T-helper 2 cell treated with Interferon-gamma antibody and Interleukin-4, amounts not matched to agents 5 μg/mL and 100 μg/mL, for 36 hours (primary cell): ENCODE measurements around the gene NREP.

Experiments used
- DNase-seq: peaks from one replicate; pipeline ENCODE4 v3.0.0; 2021; ENCODE audit warnings: low spot score
- H3K27ac Mint-ChIP-seq: one replicate; pipeline ENCODE4 v1.8.0; 2021; ENCODE audit warnings: mild to moderate bottlenecking, mixed read lengths
- H3K27me3 Mint-ChIP-seq: one replicate; pipeline ENCODE4 v1.8.0; 2021; ENCODE audit warnings: low read depth, mixed read lengths
- H3K36me3 Mint-ChIP-seq: one replicate; pipeline ENCODE4 v1.8.0; 2021; ENCODE audit warnings: low read depth, mixed read lengths
- H3K4me1 Mint-ChIP-seq: one replicate; pipeline ENCODE4 v1.8.0; 2021; ENCODE audit warnings: low read depth, mixed read lengths
- H3K4me3 Mint-ChIP-seq: one replicate; pipeline ENCODE4 v1.8.0; 2022; ENCODE audit warnings: mild to moderate bottlenecking, moderate library complexity, mixed read lengths
- H3K9me3 Mint-ChIP-seq: one replicate; pipeline ENCODE4 v1.8.0; 2021; ENCODE audit warnings: mixed read lengths

Gene NREP

DNA sequence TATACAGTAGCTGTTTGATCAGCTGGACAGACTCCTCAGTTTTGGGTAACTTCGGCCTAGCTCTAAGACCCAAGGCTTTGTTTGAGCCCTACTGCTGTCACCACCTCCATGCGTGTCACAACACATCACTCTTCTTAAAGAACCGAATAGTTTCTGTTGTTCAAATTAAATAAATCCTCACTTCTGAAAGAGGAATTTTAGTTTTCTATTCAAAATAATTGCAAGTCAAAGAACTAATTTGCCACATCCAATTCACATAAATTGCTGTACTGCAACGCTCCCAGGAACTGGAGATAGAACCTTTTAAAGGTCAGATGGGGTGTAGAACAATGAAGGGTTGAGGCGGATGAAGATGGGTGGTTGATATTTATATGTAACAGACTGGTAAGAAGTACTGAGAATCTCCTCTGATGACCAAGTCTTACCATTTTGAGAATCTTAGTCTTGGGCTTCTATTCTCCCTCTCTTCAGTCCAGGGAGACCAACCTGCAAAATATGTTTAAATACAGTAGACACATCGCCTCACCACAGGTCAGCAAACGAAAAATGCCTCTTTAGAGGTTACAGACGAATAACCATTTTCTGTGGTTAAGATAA lies 1.6 kb downstream of the NREP start:
- no peak for DNase-seq
- no peaks in the 10 kb centered on the region for H3K27me3 Mint-ChIP-seq
- H3K36me3 Mint-ChIP-seq = peaks cover 11% of the 10 kb centered on the region
- H3K4me1 Mint-ChIP-seq = peaks cover 31% of the 10 kb centered on the region
- no peak overlapping the region for H3K27ac Mint-ChIP-seq
- H3K4me3 Mint-ChIP-seq = peak overlapping the region; percentile 91
- H3K9me3 Mint-ChIP-seq = no peaks in the 10 kb centered on the region

GRCh38 chr5:111753884-111754589 lies 3.0 kb downstream of the NREP start:
- peak overlapping the region; percentile 26 for H3K4me3 Mint-ChIP-seq

GRCh38 chr5:111752426-111752965 lies 4.5 kb downstream of the NREP start:
- no peak for DNase-seq
- no peak overlapping the region for H3K4me3 Mint-ChIP-seq
- H3K9me3 Mint-ChIP-seq = no peaks in the 10 kb centered on the region
- no peaks in the 10 kb centered on the region for H3K27me3 Mint-ChIP-seq
- peaks cover 20% of the 10 kb centered on the region for H3K36me3 Mint-ChIP-seq
- H3K27ac Mint-ChIP-seq = no peak overlapping the region
- peaks cover 35% of the 10 kb centered on the region for H3K4me1 Mint-ChIP-seq

More at GRCh38 chr5:111753884-111754589, 3.0 kb downstream of the NREP start:
- Mint-ChIP-seq H3K27ac (no peak overlapping the region), H3K27me3 (no peaks in the 10 kb centered on the region), H3K36me3 (peaks cover 11% of the 10 kb centered on the region), H3K4me1 (peaks cover 30% of the 10 kb centered on the region), H3K9me3 (no peaks in the 10 kb centered on the region)
- no peak for DNase-seq

- no peak overlapping the region for H3K4me3 Mint-ChIP-seq
- H3K27ac Mint-ChIP-seq = no peak overlapping the region
- DNase-seq = no peak
- H3K9me3 Mint-ChIP-seq = no peaks in the 10 kb centered on the region
- no peaks in the 10 kb centered on the region for H3K27me3 Mint-ChIP-seq
- peaks cover 20% of the 10 kb centered on the region for H3K36me3 Mint-ChIP-seq
- H3K4me1 Mint-ChIP-seq = peaks cover 23% of the 10 kb centered on the region
These were observed 7.5 kb downstream of the NREP start for GRCh38 chr5:111749303-111750026.

DNA sequence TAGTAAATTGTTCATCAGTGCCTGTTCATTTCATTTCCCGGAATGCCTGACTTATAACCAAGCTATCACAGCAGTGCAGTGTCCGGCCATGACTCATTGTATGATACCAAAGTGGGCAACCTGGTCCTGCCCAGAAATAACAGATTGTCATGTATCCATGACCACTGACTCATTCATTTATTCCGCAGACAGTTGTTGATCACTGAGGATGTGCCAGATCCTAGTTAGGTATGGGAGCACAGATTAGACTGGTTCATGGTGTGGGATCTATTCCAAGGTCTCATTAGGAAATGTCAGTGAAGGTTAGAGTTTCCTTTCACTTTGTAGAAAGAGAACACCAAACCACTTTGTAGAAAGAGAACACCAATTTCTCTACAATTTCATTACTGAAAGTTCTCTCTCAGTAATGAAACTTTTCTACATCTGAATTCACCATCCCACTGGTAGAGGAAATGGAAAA lies 8.7 kb downstream of the NREP start:
- no peaks in the 10 kb centered on the region for H3K9me3 Mint-ChIP-seq
- no peak for DNase-seq
- no peak overlapping the region for H3K4me3 Mint-ChIP-seq
- H3K36me3 Mint-ChIP-seq = peaks cover 20% of the 10 kb centered on the region
- peaks cover 19% of the 10 kb centered on the region for H3K4me1 Mint-ChIP-seq
- no peaks in the 10 kb centered on the region for H3K27me3 Mint-ChIP-seq
- no peak overlapping the region for H3K27ac Mint-ChIP-seq

DNA sequence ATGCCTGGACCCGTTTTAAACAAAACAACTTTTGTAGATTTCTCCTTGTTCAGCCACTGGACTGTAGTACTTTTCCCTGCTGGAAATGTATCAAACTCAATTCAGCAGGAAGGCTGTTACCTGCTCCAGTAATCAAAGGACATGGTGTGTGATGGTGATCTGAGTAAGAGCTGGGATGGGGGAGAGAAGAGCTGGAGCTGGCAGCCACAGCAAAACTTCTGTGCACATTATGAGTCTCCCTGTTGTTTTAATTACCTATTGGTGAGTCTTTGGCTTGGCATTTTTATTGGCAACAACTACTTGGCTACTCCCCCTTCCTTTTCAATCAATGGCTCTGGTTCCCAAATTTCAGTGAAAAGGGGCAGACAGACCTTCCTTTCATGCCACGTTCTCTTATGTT lies 9.7 kb downstream of the NREP start:
- Mint-ChIP-seq H3K27me3 (no peaks in the 10 kb centered on the region), H3K4me3 (no peak overlapping the region), H3K4me1 (peaks cover 21% of the 10 kb centered on the region), H3K36me3 (peaks cover 19% of the 10 kb centered on the region), H3K9me3 (no peaks in the 10 kb centered on the region), H3K27ac (no peak overlapping the region)
- DNase-seq = no peak

DNA sequence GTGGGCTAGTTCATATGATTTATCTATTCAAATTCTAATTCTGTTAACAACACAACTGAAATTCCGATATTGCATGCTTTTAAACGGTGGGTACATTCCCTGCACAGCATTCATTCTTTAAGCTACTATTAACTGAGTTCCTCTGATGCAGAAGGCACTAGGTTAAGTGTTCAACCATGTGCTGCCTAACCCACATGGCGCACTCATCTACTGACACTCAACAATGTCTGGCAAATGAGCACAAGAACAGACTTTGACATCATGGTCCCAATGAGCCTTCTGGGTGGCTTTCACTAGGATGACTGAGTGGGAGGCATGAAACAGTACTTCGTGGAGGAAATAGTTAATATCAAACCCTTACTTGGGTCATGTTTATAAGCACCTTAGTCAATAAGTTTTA lies 10.2 kb downstream of the NREP start:
- no peaks in the 10 kb centered on the region for H3K27me3 Mint-ChIP-seq
- DNase-seq = no peak
- H3K4me1 Mint-ChIP-seq = peaks cover 23% of the 10 kb centered on the region
- H3K9me3 Mint-ChIP-seq = no peaks in the 10 kb centered on the region
- no peak overlapping the region for H3K27ac Mint-ChIP-seq
- no peak overlapping the region for H3K4me3 Mint-ChIP-seq
- H3K36me3 Mint-ChIP-seq = peaks cover 17% of the 10 kb centered on the region

GRCh38 chr5:111745075-111745739 lies 11.8 kb downstream of the NREP start:
- Mint-ChIP-seq H3K4me3 (no peak overlapping the region), H3K9me3 (no peaks in the 10 kb centered on the region), H3K27me3 (no peaks in the 10 kb centered on the region), H3K4me1 (peaks cover 34% of the 10 kb centered on the region), H3K27ac (no peak overlapping the region), H3K36me3 (peaks cover 17% of the 10 kb centered on the region)
- DNase-seq = no peak

- H3K4me1 Mint-ChIP-seq = peaks cover 33% of the 10 kb centered on the region
These were observed 12.5 kb downstream of the NREP start for GRCh38 chr5:111744455-111744854.

DNA sequence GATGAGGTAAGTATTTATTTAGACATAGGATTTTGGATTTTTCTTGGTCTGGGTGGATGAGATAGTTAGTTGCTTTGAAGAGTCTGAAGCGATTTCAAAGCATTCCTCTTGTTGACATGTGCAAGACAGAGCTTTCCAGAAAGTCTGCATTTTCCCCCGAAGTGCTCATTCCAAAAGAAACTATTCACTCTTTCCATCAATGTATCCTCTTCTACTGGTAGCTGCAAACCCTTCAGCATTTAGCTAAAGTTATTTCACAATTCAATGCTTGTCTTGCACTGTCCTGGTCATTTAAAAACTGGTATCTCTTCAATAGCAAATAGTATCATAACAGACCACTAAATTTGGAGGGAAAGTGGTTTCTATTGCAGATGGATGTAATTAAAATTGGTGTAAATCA lies 13.0 kb downstream of the NREP start:
- H3K27me3 Mint-ChIP-seq = no peaks in the 10 kb centered on the region
- H3K9me3 Mint-ChIP-seq = no peaks in the 10 kb centered on the region
- no peak for DNase-seq
- no peak overlapping the region for H3K4me3 Mint-ChIP-seq
- peaks cover 33% of the 10 kb centered on the region for H3K4me1 Mint-ChIP-seq
- peaks cover 17% of the 10 kb centered on the region for H3K36me3 Mint-ChIP-seq
- H3K27ac Mint-ChIP-seq = no peak overlapping the region

More at GRCh38 chr5:111744455-111744854, 12.5 kb downstream of the NREP start:
- Mint-ChIP-seq H3K27ac (no peak overlapping the region), H3K36me3 (peaks cover 17% of the 10 kb centered on the region), H3K4me3 (no peak overlapping the region), H3K9me3 (no peaks in the 10 kb centered on the region), H3K27me3 (no peaks in the 10 kb centered on the region)
- no peak for DNase-seq

GRCh38 chr5:111743512-111743911 lies 13.5 kb downstream of the NREP start:
- no peak for DNase-seq
- Mint-ChIP-seq H3K4me1 (peaks cover 30% of the 10 kb centered on the region), H3K4me3 (no peak overlapping the region), H3K27ac (no peak overlapping the region), H3K36me3 (peaks cover 14% of the 10 kb centered on the region), H3K27me3 (no peaks in the 10 kb centered on the region), H3K9me3 (no peaks in the 10 kb centered on the region)

DNA sequence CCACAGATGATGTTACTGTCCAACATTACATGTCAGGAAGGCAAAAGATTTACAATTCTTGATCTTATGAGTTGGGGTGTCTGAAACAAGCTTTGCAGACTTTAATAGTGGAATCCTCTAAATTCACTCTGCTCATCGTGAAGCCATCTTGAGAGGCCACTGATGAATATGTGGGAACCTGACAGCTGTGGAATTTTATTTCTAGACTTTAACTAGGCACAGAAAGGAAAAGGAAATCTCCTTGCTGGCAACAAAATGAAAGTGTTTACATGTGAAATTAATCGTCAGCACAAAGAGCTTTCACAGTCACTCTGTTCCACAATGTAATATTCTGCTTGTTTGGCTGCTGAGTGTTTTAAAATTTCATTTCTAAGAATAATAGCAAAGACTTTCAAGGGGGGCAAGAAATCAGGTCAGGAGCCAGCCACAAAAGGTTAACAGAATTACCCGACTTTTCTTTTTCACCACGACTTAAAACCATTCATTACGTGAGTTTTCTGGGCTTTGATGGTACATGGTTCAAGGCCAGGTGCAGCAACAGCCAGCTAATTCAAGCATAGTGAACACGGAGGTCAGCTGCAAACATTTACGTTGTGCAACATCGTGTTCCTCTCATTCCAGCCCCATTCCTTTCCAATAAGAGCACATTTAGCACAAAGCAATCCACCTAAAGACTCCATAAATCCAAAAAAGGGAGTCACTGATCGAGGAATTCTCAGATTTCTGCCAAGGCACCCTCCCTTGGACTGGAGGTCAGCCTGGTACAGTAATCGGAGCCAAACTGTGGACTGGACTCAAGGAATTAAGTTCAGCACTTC lies 14.6 kb downstream of the NREP start:
- H3K4me3 Mint-ChIP-seq = peak overlapping the region; percentile 39
- peak overlapping the region; percentile 22 for H3K27ac Mint-ChIP-seq
- H3K27me3 Mint-ChIP-seq = no peaks in the 10 kb centered on the region
- no peak for DNase-seq
- H3K9me3 Mint-ChIP-seq = no peaks in the 10 kb centered on the region
- peaks cover 25% of the 10 kb centered on the region for H3K4me1 Mint-ChIP-seq
- peaks cover 9% of the 10 kb centered on the region for H3K36me3 Mint-ChIP-seq

DNA sequence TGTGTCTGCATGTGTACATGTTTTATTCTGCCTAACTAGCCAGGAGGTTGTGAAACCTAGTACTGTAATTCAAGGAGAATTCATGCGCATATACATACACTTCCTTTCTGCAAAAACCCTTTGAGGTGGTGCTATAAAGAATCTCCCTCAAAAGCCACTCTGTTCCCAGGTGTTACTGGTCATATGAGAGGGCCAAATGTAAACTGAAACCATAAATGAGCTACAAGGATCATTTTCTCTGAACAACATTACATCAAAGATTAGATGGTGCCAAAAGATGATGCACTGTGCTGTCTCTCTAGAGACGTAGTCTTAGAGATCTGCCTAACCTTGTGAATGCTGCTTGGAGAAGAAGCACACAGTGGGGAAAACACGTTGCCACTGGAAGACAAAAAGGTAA lies 15.7 kb downstream of the NREP start:
- no peaks in the 10 kb centered on the region for H3K9me3 Mint-ChIP-seq
- peak overlapping the region; percentile 71 for H3K27ac Mint-ChIP-seq
- DNase-seq = no peak
- peaks cover 5% of the 10 kb centered on the region for H3K36me3 Mint-ChIP-seq
- no peaks in the 10 kb centered on the region for H3K27me3 Mint-ChIP-seq
- H3K4me1 Mint-ChIP-seq = peaks cover 25% of the 10 kb centered on the region
- peak overlapping the region; percentile 39 for H3K4me3 Mint-ChIP-seq
